Measurements from ENCODE around the gene ERBB2. TPM values are rescaled to one million over a fixed set of nuclear protein-coding genes. Genes with fewer than 3 reads are reported as not detected.

The ERBB2 gene
- total and polyA plus RNA-seq, 9 of the 15 experiments (the other 6 are each of a cell fraction or from before 2014, with no cell fraction given) = 0.74 to 5.6 (median 3.3) TPM

DNA sequence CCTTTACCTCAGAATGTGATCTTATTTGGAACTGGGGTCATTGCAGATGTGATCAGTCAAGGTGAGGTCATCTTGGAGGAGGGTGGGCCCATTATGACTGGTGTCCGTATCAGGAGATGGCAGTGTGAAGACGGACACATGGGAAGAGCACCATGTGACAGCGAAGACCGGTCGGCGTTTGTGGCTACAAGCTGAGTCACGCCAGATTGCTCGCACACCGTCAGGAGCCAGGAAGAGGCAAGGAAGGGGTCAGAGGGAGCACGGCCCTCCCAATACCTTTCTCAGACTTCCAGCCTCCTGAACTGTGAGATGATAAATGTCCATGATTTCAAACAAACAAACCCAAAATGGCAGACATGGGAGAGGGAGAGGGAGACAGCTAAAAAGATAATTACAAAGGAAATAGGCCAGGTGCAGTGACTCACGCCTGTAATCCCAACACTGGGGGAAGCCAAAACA lies 49.7 kb upstream of the ERBB2 start (continued):
- TF ChIP-seq CREB3 (tag; conservative IDR thresholded peaks at IDR 0.05; ENCODE audit: low read depth) (peak; percentile 81; the same call in 1 of the 2 replicates), MTF1 (CRISPR knock-in tag; IDR thresholded peaks at IDR 0.05; ENCODE audit: borderline replicate concordance) (no peak), DACH1 (IDR thresholded peaks at IDR 0.05; ENCODE audit: partially characterized antibody) (peak; percentile 19), NFE2 (IDR thresholded peaks at IDR 0.05; ENCODE audit: low read depth) (peak; percentile 98), HOXB6 (CRISPR knock-in tag; IDR thresholded peaks at IDR 0.05; ENCODE audit: borderline replicate concordance) (no peak), ETV5 (CRISPR knock-in tag; IDR thresholded peaks at IDR 0.05; ENCODE audit: low read depth) (no peak), RFX7 (CRISPR knock-in tag; IDR thresholded peaks at IDR 0.05) (no peak), ZNF764 (CRISPR knock-in tag; IDR thresholded peaks at IDR 0.05; ENCODE audit: low read depth) (no peak), TOE1 (IDR thresholded peaks at IDR 0.05; ENCODE audit: borderline replicate concordance) (peak; percentile 84; the same call in 1 of the 2 replicates), TOE1 (CRISPR knock-in tag; IDR thresholded peaks at IDR 0.05; ENCODE audit: borderline replicate concordance, low read depth) (no peak), HINFP (tag; conservative IDR thresholded peaks at IDR 0.05; ENCODE audit: low read depth) (no peak), ZBTB8A (IDR thresholded peaks at IDR 0.05; ENCODE audit: partially characterized antibody) (no peak), ZNF511 (CRISPR knock-in tag; IDR thresholded peaks at IDR 0.05) (no peak), ARNT (IDR thresholded peaks at IDR 0.05) (peak in 1 of 2 experiments; percentile 77; a peak in 2 of 4 replicates), ZNF785 (CRISPR knock-in tag; IDR thresholded peaks at IDR 0.05) (no peak), CBFA2T3 (IDR thresholded peaks at IDR 0.05) (peak; percentile 82), SAFB2 (IDR thresholded peaks at IDR 0.05; ENCODE audit: borderline replicate concordance, low read depth, low read length, severe bottlenecking) (no peak), ZNF324 (CRISPR knock-in tag; IDR thresholded peaks at IDR 0.05) (peak; percentile 16; the same call in 1 of the 2 replicates), EP400 (IDR thresholded peaks at IDR 0.05) (peak; percentile 93), TRIM24 (IDR thresholded peaks at IDR 0.05) (peak; percentile 44 to 71; a peak in 3 of 4 replicates), ESRRB (CRISPR knock-in tag; IDR thresholded peaks at IDR 0.05; ENCODE audit: borderline replicate concordance) (no peak), YY1 (IDR thresholded peaks at IDR 0.05; ENCODE audit: borderline replicate concordance in 1 of 3, control insufficient read depth in 1 of 3, extremely low read depth in 1 of 3, insufficient read depth in 3 of 3, insufficient read length in 1 of 3, insufficient replicate concordance in 2 of 3, low read depth in 1 of 3, low read length in 2 of 3) (peak in 2 of 3 experiments; percentile 16 to 38), GATAD2A (IDR thresholded peaks at IDR 0.05) (peak; percentile 90), NFATC3 (IDR thresholded peaks at IDR 0.05) (no peak; the same call in 1 of the 2 replicates)
- TF ChIP-seq, protein P1, sequence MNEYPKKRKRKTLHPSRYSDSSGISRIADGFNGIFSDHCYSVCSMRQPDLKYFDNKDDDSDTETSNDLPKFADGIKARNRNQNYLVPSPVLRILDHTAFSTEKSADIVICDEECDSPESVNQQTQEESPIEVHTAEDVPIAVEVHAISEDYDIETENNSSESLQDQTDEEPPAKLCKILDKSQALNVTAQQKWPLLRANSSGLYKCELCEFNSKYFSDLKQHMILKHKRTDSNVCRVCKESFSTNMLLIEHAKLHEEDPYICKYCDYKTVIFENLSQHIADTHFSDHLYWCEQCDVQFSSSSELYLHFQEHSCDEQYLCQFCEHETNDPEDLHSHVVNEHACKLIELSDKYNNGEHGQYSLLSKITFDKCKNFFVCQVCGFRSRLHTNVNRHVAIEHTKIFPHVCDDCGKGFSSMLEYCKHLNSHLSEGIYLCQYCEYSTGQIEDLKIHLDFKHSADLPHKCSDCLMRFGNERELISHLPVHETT (CRISPR knock-in tag; conservative IDR thresholded peaks at IDR 0.05 in 1 of 2, IDR thresholded peaks at IDR 0.05 in 1 of 2) = peak in 1 of 2 experiments; percentile 59; a peak in 2 of 4 replicates
